Activated CD8-positive, alpha-beta memory T cell treated with anti-CD3 and anti-CD28 coated beads, Interleukin-2, amount 50 U/mL, for 4 hours (primary cell): ENCODE measurements around the gene H3-3A.

Experiments used
- DNase-seq: peaks from one replicate; pipeline ENCODE4 v3.0.0-alpha.2; 2020

Gene H3-3A

GRCh38 chr1:226054519-226055327, 7.8 kb upstream of the H3-3A start:
- DNase-seq, result no peak

- DNase-seq, result no peak
Observed at GRCh38 chr1:226059709-226060108, 2.8 kb upstream of the H3-3A start.

- DNase-seq, result no peak
Observed at GRCh38 chr1:226060427-226060826, 2.1 kb upstream of the H3-3A start.

GRCh38 chr1:226061068-226061840, 1.3 kb upstream of the H3-3A start:
- no peak for DNase-seq

GRCh38 chr1:226061841-226062557, 517 bp upstream of the H3-3A start:
- DNase-seq, result peak; percentile 50

- DNase-seq, result peak; percentile 34
Observed at GRCh38 chr1:226063224-226063976, 884 bp downstream of the H3-3A start.

- DNase-seq, result peak; percentile 21
Observed at GRCh38 chr1:226063977-226064815, 1.7 kb downstream of the H3-3A start.

- DNase-seq, result peak; percentile 46
Observed at GRCh38 chr1:226064816-226065248, 2.3 kb downstream of the H3-3A start.

GRCh38 chr1:226066415-226067078, 4.0 kb downstream of the H3-3A start:
- no peak for DNase-seq

GRCh38 chr1:226069811-226070489, 7.4 kb downstream of the H3-3A start:
- DNase-seq, result no peak

- no peak for DNase-seq
Observed at GRCh38 chr1:226072347-226072746, 9.8 kb downstream of the H3-3A start.

- DNase-seq, result no peak
Observed at GRCh38 chr1:226073184-226073950, 10.9 kb downstream of the H3-3A start.

- DNase-seq, result no peak
Observed at GRCh38 chr1:226074046-226074445, 11.5 kb downstream of the H3-3A start.

- DNase-seq, result no peak
Observed at GRCh38 chr1:226076378-226076777, 13.9 kb downstream of the H3-3A start.

- no peak for DNase-seq
Observed at GRCh38 chr1:226078374-226078773, 15.9 kb downstream of the H3-3A start.

GRCh38 chr1:226082587-226082917, 20.0 kb downstream of the H3-3A start:
- DNase-seq, result no peak

GRCh38 chr1:226082959-226083301, 20.4 kb downstream of the H3-3A start:
- peak; percentile 18 for DNase-seq

- DNase-seq, result peak; percentile 96
Observed at GRCh38 chr1:226083302-226084101, 21.0 kb downstream of the H3-3A start.

GRCh38 chr1:226085675-226086285, 23.3 kb downstream of the H3-3A start:
- no peak for DNase-seq
